HG03565 (cell line): ENCODE measurements around the gene NPHP3.

Experiments
- ATAC-seq: cut with Tn5 transposase; IDR thresholded peaks from one replicate; pipeline ENCODE4 v1.9.1; 2021; ENCODE audit warnings: mild to moderate bottlenecking, moderate library complexity; ENCODE audit not compliant: unreplicated experiment

The NPHP3 gene

GRCh38 chr3:132694991-132695390 is 27.2 kb downstream of the NPHP3 start:
- no peak for ATAC-seq

GRCh38 chr3:132690040-132690439 is 32.2 kb downstream of the NPHP3 start:
- no peak for ATAC-seq

GRCh38 chr3:132682201-132682600 is 40.0 kb downstream of the NPHP3 start:
- no peak for ATAC-seq

- ATAC-seq = no peak
Observed at GRCh38 chr3:132681421-132681820, 40.8 kb downstream of the NPHP3 start.

GRCh38 chr3:132679911-132680310 is 42.3 kb downstream of the NPHP3 start:
- ATAC-seq = no peak

GRCh38 chr3:132675408-132675807 is 46.8 kb downstream of the NPHP3 start:
- ATAC-seq = no peak

GRCh38 chr3:132669256-132669777 is 52.9 kb downstream of the NPHP3 start:
- no peak for ATAC-seq

GRCh38 chr3:132665230-132665745 is 56.9 kb downstream of the NPHP3 start:
- no peak for ATAC-seq

- ATAC-seq = no peak
Observed at GRCh38 chr3:132662212-132662611, 60.0 kb downstream of the NPHP3 start.

- ATAC-seq = no peak
Observed at GRCh38 chr3:132661101-132661500, 61.1 kb downstream of the NPHP3 start.

- ATAC-seq = no peak
Observed at GRCh38 chr3:132660811-132661070, 61.5 kb downstream of the NPHP3 start.

- peak; percentile 59 for ATAC-seq
Observed at GRCh38 chr3:132660052-132660810, 62.0 kb downstream of the NPHP3 start, which contains the start of gene UBA5. TSS of gene UBA5 (plus strand) at chr3:132660329. CDS start at chr3:132660538, 209 bp downstream.

GRCh38 chr3:132659365-132660051 is 62.7 kb downstream of the NPHP3 start, which contains the start of gene ACAD11:
TSS of gene ACAD11 (minus strand) at chr3:132659809. CDS start at chr3:132659751, 58 bp downstream.
- ATAC-seq = peak; percentile 32

- ATAC-seq = no peak
Observed at GRCh38 chr3:132659000-132659364, 63.2 kb downstream of the NPHP3 start.

- ATAC-seq = no peak
Observed at GRCh38 chr3:132657869-132658747, 64.1 kb downstream of the NPHP3 start.

GRCh38 chr3:132655471-132655870 is 66.7 kb downstream of the NPHP3 start:
- no peak for ATAC-seq

GRCh38 chr3:132654721-132655120 is 67.5 kb downstream of the NPHP3 start:
- no peak for ATAC-seq

GRCh38 chr3:132654190-132654589 is 68.0 kb downstream of the NPHP3 start:
- no peak for ATAC-seq

- ATAC-seq = no peak
Observed at GRCh38 chr3:132652640-132653270, 69.5 kb downstream of the NPHP3 start.

GRCh38 chr3:132650153-132650552 is 72.1 kb downstream of the NPHP3 start:
- ATAC-seq = no peak

GRCh38 chr3:132645058-132645457 is 77.2 kb downstream of the NPHP3 start:
- ATAC-seq = no peak
